ENCODE measurements around the gene THSD4.

Gene THSD4

DNA sequence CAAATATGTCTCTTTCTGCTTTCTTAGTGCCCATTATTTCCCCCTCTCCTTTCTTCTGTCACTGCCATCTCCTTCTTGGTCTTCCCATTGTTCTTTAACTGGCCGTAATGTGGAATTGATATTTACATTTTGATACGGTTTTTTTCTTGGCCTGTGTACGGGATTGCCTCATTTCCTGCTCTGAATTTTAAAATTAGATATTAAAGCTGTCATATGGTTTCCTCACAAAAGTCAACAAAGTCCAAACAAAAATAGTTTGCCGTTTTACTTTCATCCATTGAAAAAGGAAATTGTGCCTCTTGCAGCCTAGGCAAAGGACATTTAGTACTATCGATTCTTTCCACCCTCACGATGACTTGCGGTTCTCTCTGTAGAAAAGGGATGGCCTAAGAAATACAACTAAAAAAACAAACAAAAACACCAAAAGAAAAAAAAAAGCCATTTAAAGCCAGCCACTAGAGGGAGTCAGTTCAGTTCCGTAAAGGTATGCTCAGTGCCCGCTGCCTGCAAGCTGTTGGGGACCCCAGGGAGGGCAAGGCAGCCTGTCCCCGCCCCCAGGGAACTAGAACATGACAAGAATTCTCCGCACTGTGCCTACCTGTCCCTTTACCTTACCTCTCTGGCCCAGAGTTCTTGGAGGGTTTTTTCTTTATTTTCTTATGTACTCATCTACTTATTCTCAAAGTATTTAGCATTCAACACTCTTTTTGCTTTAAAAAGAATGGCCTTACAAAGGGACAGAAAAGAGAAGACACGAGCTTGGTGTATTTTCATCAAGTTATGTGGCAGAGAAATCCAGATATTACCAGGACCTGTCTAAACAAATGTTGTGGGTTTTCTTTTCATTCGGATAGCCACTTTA, 665.1 kb downstream of the THSD4 start:
- ChIA-PET CTCF (interaction anchor here (0.7 to 4.0 kb wide), 14 partner anchors 9 to 441 kb away, joined by 3 to 39 read pairs (median 3); no protein-coding TSS in a partner anchor), POLR2A (no interaction called here)
- DNase-seq (ENCODE audit: extremely low spot score), result peak; percentile 74
- TF ChIP-seq, protein P1, sequence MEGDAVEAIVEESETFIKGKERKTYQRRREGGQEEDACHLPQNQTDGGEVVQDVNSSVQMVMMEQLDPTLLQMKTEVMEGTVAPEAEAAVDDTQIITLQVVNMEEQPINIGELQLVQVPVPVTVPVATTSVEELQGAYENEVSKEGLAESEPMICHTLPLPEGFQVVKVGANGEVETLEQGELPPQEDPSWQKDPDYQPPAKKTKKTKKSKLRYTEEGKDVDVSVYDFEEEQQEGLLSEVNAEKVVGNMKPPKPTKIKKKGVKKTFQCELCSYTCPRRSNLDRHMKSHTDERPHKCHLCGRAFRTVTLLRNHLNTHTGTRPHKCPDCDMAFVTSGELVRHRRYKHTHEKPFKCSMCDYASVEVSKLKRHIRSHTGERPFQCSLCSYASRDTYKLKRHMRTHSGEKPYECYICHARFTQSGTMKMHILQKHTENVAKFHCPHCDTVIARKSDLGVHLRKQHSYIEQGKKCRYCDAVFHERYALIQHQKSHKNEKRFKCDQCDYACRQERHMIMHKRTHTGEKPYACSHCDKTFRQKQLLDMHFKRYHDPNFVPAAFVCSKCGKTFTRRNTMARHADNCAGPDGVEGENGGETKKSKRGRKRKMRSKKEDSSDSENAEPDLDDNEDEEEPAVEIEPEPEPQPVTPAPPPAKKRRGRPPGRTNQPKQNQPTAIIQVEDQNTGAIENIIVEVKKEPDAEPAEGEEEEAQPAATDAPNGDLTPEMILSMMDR (IDR thresholded peaks at IDR 0.05; ENCODE audit: control extremely low read depth, extremely low read depth, low read depth, missing control alignments), result peak; percentile 67

DNA sequence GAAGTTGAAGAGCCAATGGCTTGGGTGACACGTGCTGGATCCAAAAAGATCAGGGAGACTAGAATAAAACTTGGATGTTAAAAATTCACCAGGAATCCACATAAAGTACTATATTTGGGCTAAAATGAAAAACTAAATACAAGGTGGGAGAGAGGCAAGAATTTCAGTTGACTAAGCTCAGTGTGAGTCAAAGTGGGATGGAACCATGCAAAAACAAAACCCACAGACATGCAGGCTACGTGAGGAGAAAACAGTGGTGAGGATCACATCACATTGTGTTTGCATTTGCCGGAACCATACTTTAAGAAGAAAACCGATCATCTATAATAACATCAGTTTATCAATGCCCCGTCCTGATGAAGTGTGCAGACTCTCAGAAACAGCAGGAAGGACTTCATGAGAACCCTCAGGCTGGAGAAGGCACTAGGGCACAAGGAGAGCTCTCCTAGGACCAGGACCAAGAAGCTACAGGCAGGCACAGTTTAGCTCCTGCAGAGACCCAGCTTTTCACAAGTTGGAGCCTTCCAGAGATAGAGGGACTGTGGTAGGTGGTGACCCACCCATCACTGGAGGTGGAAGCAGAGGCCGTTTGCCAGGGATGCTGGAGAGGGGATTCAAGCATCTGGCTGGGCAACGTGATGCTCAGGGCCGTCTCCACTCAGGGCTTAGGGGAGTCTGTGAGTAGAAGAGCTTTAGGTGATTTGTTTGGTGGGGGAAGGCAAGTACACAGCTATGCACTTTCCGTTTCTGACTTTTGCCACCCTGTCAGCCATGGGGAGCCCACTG, 666.1 kb downstream of the THSD4 start:
- POLR2A ChIA-PET, result interaction anchor here (0.7 to 0.8 kb wide), 2 partner anchors 445 to 447 kb away, joined by 3 read pairs; no protein-coding TSS in a partner anchor

DNA sequence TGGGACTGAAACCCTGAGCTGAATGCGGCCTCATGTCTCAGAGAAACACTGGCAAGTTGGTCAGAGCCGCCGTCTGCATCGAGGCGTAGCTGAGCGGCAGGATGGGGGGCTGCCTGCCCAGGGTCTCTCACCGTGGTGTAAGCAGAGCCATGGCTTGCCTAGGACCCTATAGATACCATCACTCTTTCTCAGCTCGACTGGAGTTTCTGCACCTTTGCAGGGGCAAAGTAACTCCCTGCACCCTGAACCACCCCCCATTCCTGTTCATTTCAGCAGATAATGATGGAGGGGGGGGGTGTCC, 666.6 kb downstream of the THSD4 start:
- DNase-seq (ENCODE audit: extremely low spot score), result no peak
- TF ChIP-seq, protein P1 (IDR thresholded peaks at IDR 0.05; ENCODE audit: control extremely low read depth, extremely low read depth, low read depth, missing control alignments), result no peak
- ChIA-PET POLR2A (interaction anchor here (0.8 kb wide), 1 partner anchor 446 kb away, joined by 3 read pairs; no protein-coding TSS in a partner anchor), CTCF (interaction anchor here (0.8 to 4.0 kb wide), 8 partner anchors 9 to 374 kb away, joined by 3 to 39 read pairs (median 16); no protein-coding TSS in a partner anchor)

More for the DNA sequence above, 666.1 kb downstream of the THSD4 start:
- peak; percentile 72 for DNase-seq (ENCODE audit: extremely low spot score)
- CTCF ChIA-PET, result interaction anchor here (0.7 to 4.0 kb wide), 15 partner anchors 9 to 439 kb away, joined by 3 to 39 read pairs (median 3); no protein-coding TSS in a partner anchor
- TF ChIP-seq, protein P1 (IDR thresholded peaks at IDR 0.05; ENCODE audit: control extremely low read depth, extremely low read depth, low read depth, missing control alignments), result no peak

DNA sequence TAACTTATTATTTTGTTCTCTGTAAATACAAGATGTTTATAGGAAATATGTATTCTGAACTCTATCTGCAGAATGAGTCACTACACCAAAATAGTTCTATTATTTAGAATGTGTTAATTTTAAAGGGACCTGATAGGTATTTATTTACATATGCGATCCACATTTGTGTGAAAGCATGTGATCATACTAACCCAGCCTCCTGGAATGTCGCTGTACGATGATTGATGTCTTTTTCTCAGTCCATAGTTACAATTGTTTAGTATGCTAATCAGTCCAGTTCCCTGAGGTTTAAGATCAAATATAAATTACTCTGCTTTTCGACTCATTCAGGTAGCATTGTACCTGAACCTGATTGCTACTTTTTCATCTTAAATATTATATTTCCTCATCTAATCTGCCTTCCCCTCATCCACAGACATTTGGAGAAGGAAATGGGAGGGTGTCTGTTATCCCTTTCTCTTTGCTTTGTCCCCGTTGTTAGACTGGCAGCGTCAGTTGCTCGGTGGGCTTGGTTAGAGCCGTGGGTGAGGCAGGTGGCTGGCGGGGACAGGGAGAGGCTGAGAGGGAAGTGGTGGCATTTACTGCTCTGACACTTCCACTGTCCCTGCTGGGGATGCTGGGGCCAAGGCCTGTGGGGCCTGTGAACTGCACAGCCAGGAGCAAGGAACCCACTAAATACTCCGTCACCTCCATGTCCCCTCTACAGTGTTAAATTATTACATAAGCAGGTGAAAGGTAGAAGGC, 667.3 kb downstream of the THSD4 start:
- TF ChIP-seq, protein P1 (IDR thresholded peaks at IDR 0.05; ENCODE audit: control extremely low read depth, extremely low read depth, low read depth, missing control alignments), result no peak
- CTCF ChIA-PET, result interaction anchor here (1.9 to 4.0 kb wide), 4 partner anchors 20 to 374 kb away, joined by 8 to 39 read pairs (median 25); no protein-coding TSS in a partner anchor
- DNase-seq (ENCODE audit: extremely low spot score), result no peak
- POLR2A ChIA-PET, result interaction anchor here (0.8 kb wide), 1 partner anchor 445 kb away, joined by 3 read pairs; no protein-coding TSS in a partner anchor

DNA sequence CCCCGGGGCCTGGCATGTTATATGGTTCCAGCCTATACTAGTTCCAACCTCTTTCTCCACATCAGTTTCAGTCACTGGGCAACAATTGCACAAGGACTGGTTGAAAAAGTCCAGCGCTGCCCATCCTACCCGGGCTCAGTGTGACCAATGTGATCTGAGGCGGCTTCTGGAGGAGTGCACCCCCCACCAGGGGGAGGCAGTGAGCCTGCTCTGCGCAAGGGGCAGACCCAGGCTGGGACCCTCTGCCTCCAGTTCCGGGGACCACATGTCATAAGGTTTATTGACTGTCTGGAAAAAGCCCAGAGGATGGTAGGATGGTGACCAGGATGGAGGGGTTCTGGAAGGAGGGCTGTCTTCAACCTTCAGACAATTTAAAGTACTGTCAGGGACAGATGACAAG, 669.4 kb downstream of the THSD4 start:
- DNase-seq (ENCODE audit: extremely low spot score), result no peak
- ChIA-PET CTCF (interaction anchor here (0.7 to 2.5 kb wide), 4 partner anchors 18 to 371 kb away, joined by 4 to 13 read pairs (median 10); no protein-coding TSS in a partner anchor), POLR2A (no interaction called here)
- TF ChIP-seq, protein P1 (IDR thresholded peaks at IDR 0.05; ENCODE audit: control extremely low read depth, extremely low read depth, low read depth, missing control alignments), result peak; percentile 30

Data from GM10248 (cell line).